HCT116 (cell line): Measurements from ENCODE around the gene CDH4.
"Not testable (repeated sequence)": the region's sequence is repeated elsewhere in the genome, so short reads cannot be mapped to it uniquely, and the experiment has no call there.

Experiments
- CTCF ChIP-seq, 3 experiments: fragments of 200-600 bp in 1 of 3; sonication (generic) in 1 of 3; IDR thresholded peaks in 2 of 3; conservative IDR thresholded peaks in 1 of 3; 2 replicates each; pipeline ENCODE4 v1.5.1; 2012 to 2017; ENCODE audit warnings: low read depth in 2 of 3, low read length in 2 of 3, antibody characterized with exemption in 1 of 3, borderline replicate concordance in 1 of 3, control low read depth in 1 of 3, mild to moderate bottlenecking in 1 of 3, mixed read lengths in 1 of 3, mixed run types in 1 of 3, moderate library complexity in 1 of 3; ENCODE audit not compliant: insufficient read depth in 1 of 3
- POLR2AphosphoS5 ChIP-seq: IDR thresholded peaks from 2 replicates; pipeline ENCODE4 v1.6.1; 2011; ENCODE audit warnings: mild to moderate bottlenecking, low read depth, low read length, moderate library complexity
- SIN3A ChIP-seq: IDR thresholded peaks from 2 replicates; pipeline ENCODE4 v1.6.1; 2012; ENCODE audit warnings: low read depth
- TCF7L2 ChIP-seq: IDR thresholded peaks from 2 replicates; pipeline ENCODE4 v1.7.0; 2011; ENCODE audit warnings: borderline replicate concordance, inconsistent platforms; ENCODE audit not compliant: insufficient read depth, insufficient read length; ENCODE audit errors: extremely low read depth
- ZNF274 ChIP-seq: fragments of 200-500 bp; sonication (Bioruptor generic); IDR thresholded peaks from 2 replicates; pipeline ENCODE4 v1.6.1; 2014; ENCODE audit warnings: mild to moderate bottlenecking, low read depth, low read length, inconsistent platforms

DNA sequence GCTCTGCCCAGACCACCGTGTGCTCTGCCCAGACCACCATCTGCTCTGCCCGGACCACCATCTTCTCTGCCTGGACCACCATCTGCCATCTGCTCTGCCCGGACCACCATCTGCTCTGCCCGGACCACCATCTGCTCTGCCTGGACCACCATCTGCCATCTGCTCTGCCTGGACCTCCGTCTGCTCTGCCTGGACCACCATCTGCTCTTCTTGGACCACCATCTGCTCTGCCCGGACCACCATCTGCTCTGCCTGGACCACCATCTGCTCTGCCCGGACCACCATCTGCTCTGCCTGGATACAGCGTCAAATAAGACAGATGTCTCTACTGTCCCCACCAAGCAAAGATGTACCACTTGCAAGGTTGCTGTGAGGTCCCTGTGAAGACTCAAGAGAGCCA lies 154.7 kb downstream of the CDH4 start:
- not testable (repeated sequence) for TF ChIP-seq POLR2AphosphoS5; CTCF (IDR thresholded peaks at IDR 0.05 in 2 of 3, conservative IDR thresholded peaks at IDR 0.05 in 1 of 3; ENCODE audit: borderline replicate concordance in 1 of 3, insufficient read depth in 1 of 3, low read depth in 2 of 3, low read length in 2 of 3); TCF7L2; SIN3A; ZNF274
